ENCODE data around the gene TAS1R3.

- TF ChIP-seq CTCF (IDR thresholded peaks at IDR 0.05; ENCODE audit: low read length) (no peak), EZH2phosphoT487 (IDR thresholded peaks at IDR 0.05; ENCODE audit: low read length) (no peak), EZH2 (optimal IDR thresholded peaks at IDR 0.05; ENCODE audit: low read depth, low read length) (no peak)
Measured at GRCh38 chr1:1345860-1346500, 14.9 kb downstream of the TAS1R3 start.

Measured in MM.1S (cell line).